Thyroid gland (tissue), 4 donors: ENCODE results near the gene VCX2. TPM values are rescaled to one million over a fixed set of nuclear protein-coding genes. Genes with fewer than 3 reads are reported as not detected.
"Not testable (repeated sequence)": the region's sequence is repeated elsewhere in the genome, so short reads cannot be mapped to it uniquely, and the experiment has no call there.

ENCODE experiments used
- DNase-seq, 2 donors: peaks; one replicate each; pipeline ENCODE4 v3.0.0-alpha.2; 2019
- H3K27ac ChIP-seq, 3 donors: fragments of 200-600 bp; sonication (generic); 1 replicate in 2 of 3; 2 replicates in 1 of 3; pipeline ENCODE4 v1.5.1; 2016 to 2019; ENCODE audit warnings: mild to moderate bottlenecking in 1 of 3, moderate library complexity in 1 of 3
- H3K27me3 ChIP-seq: fragments of 200-600 bp; sonication (generic); one replicate; pipeline ENCODE4 v1.5.1; 2019
- H3K36me3 ChIP-seq, 2 donors: fragments of 200-600 bp; sonication (generic); one replicate each; pipeline ENCODE4 v1.5.1; 2016 to 2019
- H3K4me1 ChIP-seq, 2 donors: fragments of 200-600 bp; sonication (generic); one replicate each; pipeline ENCODE4 v1.5.1; 2017 to 2019
- H3K4me3 ChIP-seq, 3 donors: fragments of 200-600 bp; sonication (generic); replicated peaks in 1 of 3; 1 replicate in 2 of 3; 2 replicates in 1 of 3; pipeline ENCODE4 v1.5.1; 2016; ENCODE audit warnings: mild to moderate bottlenecking in 1 of 3
- H3K9me3 ChIP-seq: fragments of 200-600 bp; sonication (generic); one replicate; pipeline ENCODE4 v1.5.1; 2017
- POLR2A ChIP-seq, 2 donors: fragments of 450-650 bp; IDR thresholded peaks; one replicate each; pipeline ENCODE4 v1.6.1; 2017; ENCODE audit warnings: antibody characterized with exemption in 2 of 2, mild to moderate bottlenecking in 2 of 2, moderate library complexity in 1 of 2
- WGBS, 2 donors: methylation state at CpG; one replicate each; pipeline ENCODE4 v1.1.5; 2017; 5-methylcytosine and 5-hydroxymethylcytosine counted together
- intact Hi-C: fragments of 100-400 bp; cut with DNase I; formaldehyde crosslinking; loops from one replicate; pipeline ENCODE4 v1.15.1; 2023
- total RNA-seq, 4 donors: library from RNA; depleted of rRNA; stranded (reverse); fragments of >200 nt; gene quantifications; one replicate each; pipeline ENCODE4 v1.2.3, GENCODE V29; 2016
- TF ChIP-seq, protein P1 (sequence below), 6 experiments: fragments of 200-600 bp in 3 of 6; fragments of 450-650 bp in 3 of 6; sonication (generic) in 3 of 6; IDR thresholded peaks; one replicate each; pipeline ENCODE4 v1.5.1; 2016 to 2019; ENCODE audit warnings: antibody characterized with exemption in 6 of 6, mild to moderate bottlenecking in 2 of 6, inconsistent platforms in 1 of 6, moderate library complexity in 1 of 6

Gene VCX2
- total RNA-seq = not detected

DNA sequence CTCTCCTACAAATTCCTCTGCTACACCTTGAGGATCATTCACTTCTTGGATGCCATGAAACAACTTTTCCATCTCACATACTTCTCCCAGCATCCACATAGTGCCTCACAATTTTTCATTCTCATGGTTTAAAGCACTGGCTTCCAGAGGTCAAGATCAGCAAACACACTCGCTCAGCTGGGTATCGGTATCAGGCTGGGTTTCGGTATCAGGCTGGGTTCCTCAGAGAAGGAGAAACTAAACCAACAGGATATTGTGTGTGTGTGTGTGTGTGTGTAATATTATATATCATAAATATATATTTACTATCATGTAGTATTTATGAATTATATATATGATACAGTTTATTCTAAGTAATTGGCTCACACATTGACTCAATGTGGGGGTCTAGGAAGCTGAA lies at the start of gene VCX2:
VCX2 (minus strand) TSS at position 99 of the 400 bp plus-strand sequence. CDS start 624 bp downstream, outside the sequence.
- intact Hi-C loops, H3K27ac ChIP-seq, H3K4me3 ChIP-seq, H3K36me3 ChIP-seq, H3K4me1 ChIP-seq, H3K27me3 ChIP-seq, H3K9me3 ChIP-seq, DNase-seq: not testable (repeated sequence)
- WGBS, 2 donors = 92 to 95% methylated on average over 3 of the region's 3 CpGs

DNA sequence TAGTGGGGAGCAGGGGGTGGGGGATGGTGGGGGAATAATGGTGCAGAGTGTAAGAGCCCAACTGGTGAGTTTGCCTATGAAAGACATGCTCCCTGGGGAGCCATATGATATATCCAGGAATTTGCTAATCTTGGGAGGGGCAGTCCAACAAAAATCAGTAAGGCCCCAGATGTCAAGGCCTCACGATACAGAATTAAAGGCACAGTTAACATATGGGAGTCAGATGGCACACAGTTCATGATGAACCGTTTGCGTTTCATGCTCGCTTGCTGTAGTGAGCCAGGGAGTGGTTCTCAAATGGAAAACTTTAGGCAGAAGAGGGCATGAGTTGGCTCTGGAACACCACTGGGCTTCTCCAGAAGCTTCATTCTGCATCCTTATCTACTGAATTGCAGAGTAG lies 33.9 kb upstream of the VCX2 start:
- DNase-seq = no peak
- no peaks in the 10 kb centered on the region for H3K4me1 ChIP-seq
- WGBS, 2 donors = 65 to 67% methylated on average over 3 to 4 of the region's 4 CpGs
- H3K9me3 ChIP-seq = no peaks in the 10 kb centered on the region
- intact Hi-C loops = no loop called here
- H3K27ac ChIP-seq = no peak overlapping the region
- no peaks in the 10 kb centered on the region for H3K27me3 ChIP-seq
- H3K36me3 ChIP-seq = no peaks in the 10 kb centered on the region
- TF ChIP-seq, protein P1, sequence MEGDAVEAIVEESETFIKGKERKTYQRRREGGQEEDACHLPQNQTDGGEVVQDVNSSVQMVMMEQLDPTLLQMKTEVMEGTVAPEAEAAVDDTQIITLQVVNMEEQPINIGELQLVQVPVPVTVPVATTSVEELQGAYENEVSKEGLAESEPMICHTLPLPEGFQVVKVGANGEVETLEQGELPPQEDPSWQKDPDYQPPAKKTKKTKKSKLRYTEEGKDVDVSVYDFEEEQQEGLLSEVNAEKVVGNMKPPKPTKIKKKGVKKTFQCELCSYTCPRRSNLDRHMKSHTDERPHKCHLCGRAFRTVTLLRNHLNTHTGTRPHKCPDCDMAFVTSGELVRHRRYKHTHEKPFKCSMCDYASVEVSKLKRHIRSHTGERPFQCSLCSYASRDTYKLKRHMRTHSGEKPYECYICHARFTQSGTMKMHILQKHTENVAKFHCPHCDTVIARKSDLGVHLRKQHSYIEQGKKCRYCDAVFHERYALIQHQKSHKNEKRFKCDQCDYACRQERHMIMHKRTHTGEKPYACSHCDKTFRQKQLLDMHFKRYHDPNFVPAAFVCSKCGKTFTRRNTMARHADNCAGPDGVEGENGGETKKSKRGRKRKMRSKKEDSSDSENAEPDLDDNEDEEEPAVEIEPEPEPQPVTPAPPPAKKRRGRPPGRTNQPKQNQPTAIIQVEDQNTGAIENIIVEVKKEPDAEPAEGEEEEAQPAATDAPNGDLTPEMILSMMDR (IDR thresholded peaks at IDR 0.05) = no peak
- TF ChIP-seq POLR2A (IDR thresholded peaks at IDR 0.05) = no peak
- H3K4me3 ChIP-seq = no peak overlapping the region

DNA sequence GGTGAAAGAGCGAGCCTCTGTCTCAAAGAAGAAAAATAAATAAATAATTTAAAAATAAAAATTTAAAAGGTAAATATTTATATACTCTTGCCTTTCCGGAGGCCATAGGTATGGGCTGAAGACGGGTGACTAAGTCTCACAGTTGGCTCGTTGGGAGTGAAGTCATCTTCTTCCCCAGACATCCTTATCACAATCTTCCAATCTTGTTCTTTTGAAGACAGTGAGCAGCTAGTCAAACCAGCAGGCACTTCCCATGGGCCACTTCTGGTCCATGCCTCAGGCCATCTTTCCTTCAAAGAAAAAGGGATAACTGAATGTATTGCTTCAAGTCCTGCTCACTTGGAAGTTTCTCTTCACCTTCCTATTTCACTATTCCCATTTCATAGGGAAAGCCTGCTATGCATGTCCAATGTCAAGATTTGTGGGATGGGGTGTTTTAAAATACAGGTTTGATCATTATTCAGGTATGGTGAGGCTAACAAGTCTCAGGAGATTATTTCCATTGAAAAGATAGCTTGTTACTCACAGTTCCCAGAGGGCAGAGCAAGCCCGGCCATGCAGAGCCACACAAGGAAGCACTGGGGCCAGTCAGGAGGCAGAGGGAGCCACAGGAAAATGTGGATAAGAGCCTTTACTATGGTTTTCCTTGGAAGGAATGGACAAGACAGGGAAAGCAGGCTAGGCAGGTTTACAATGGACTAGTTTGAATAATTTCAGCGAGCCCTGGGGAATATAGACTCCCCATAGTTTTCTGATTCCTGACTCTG lies 33.3 kb upstream of the VCX2 start:
- Histone ChIP-seq H3K27ac (no peak overlapping the region), H3K4me3 (no peak overlapping the region), H3K27me3 (no peaks in the 10 kb centered on the region), H3K36me3 (no peaks in the 10 kb centered on the region), H3K4me1 (no peaks in the 10 kb centered on the region), H3K9me3 (no peaks in the 10 kb centered on the region)
- 60 to 64% methylated on average over 6 of the region's 6 CpGs for WGBS, 2 donors
- DNase-seq = no peak
- intact Hi-C loops = no loop called here
- TF ChIP-seq POLR2A (IDR thresholded peaks at IDR 0.05) = no peak
- TF ChIP-seq, protein P1 (IDR thresholded peaks at IDR 0.05) = no peak

DNA sequence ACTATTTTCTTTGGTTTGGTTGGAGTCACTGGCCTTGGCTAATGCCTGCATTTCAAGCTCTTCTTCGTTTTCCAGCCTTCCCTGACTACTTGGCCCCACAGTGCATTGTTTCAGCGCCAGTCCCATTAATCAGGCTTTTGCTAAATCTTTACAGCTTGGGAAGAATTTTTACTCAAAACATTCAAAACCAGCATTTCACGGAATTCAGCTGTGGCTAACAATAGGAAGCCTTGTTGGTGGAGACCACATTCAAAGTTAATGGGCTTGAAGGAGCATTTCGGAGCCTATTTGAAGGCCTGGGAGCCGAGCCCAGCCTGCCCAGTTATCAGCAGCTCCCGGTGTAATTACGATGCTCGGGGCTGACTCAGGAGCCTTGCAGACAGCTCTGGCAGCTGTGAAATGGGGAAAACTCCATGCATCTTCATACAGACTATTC lies 30.8 kb upstream of the VCX2 start:
- H3K4me3 ChIP-seq = no peak overlapping the region
- no peaks in the 10 kb centered on the region for H3K4me1 ChIP-seq
- TF ChIP-seq, protein P1 (IDR thresholded peaks at IDR 0.05) = no peak
- no peak for TF ChIP-seq POLR2A (IDR thresholded peaks at IDR 0.05)
- no peak overlapping the region for H3K27ac ChIP-seq
- 74 to 78% methylated on average over 7 to 8 of the region's 8 CpGs for WGBS, 2 donors
- no peaks in the 10 kb centered on the region for H3K36me3 ChIP-seq
- no peaks in the 10 kb centered on the region for H3K27me3 ChIP-seq
- no peak for DNase-seq
- no peaks in the 10 kb centered on the region for H3K9me3 ChIP-seq
- intact Hi-C loops = no loop called here

DNA sequence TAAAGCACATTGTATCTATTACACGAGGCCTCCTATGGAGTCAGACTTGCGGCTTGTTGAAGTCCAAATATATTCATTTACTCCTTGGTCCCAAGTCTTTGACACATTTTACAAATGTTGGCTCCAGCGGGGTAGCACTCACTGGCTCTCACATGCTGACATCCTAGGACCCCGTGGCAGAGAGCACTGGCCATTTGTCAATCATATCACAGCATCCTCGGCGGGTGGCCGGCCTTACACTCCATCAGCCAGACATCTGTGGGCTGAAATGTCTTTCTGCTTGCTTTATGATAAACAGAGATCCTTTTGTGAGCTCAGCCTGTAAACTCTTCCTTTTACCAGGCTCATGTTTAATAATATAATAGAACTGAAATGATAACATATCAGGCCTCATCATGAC lies 25.7 kb upstream of the VCX2 start:
- no peaks in the 10 kb centered on the region for H3K4me1 ChIP-seq
- no peaks in the 10 kb centered on the region for H3K36me3 ChIP-seq
- WGBS, 2 donors = 87 to 88% methylated on average over 7 of the region's 7 CpGs
- H3K27me3 ChIP-seq = no peaks in the 10 kb centered on the region
- H3K27ac ChIP-seq = no peak overlapping the region
- no peak for DNase-seq
- intact Hi-C loops = no loop called here
- H3K9me3 ChIP-seq = no peaks in the 10 kb centered on the region
- H3K4me3 ChIP-seq = no peak overlapping the region
- TF ChIP-seq, protein P1 (IDR thresholded peaks at IDR 0.05) = no peak
- no peak for TF ChIP-seq POLR2A (IDR thresholded peaks at IDR 0.05)
